Esophagus muscularis mucosa (tissue), 4 donors: ENCODE measurements around the gene UNC13A.

Experiments used
- EP300 ChIP-seq: sonication (generic); formaldehyde crosslinking; IDR thresholded peaks from one replicate; pipeline ENCODE4 v1.6.1; 2017; ENCODE audit warnings: antibody characterized with exemption
- POLR2A ChIP-seq: fragments of 450-650 bp; IDR thresholded peaks from one replicate; pipeline ENCODE4 v1.6.1; 2017; ENCODE audit warnings: antibody characterized with exemption, moderate library complexity, mild to moderate bottlenecking, low read depth
- POLR2AphosphoS5 ChIP-seq, 2 donors: sonication (generic); formaldehyde crosslinking; IDR thresholded peaks; one replicate each; pipeline ENCODE4 v1.6.1; 2017; ENCODE audit warnings: antibody characterized with exemption in 2 of 2
- TF ChIP-seq, protein P1 (sequence below), 3 experiments: fragments of 200-600 bp in 2 of 3; fragments of 450-650 bp in 1 of 3; sonication (generic) in 2 of 3; IDR thresholded peaks; one replicate each; pipeline ENCODE4 v1.5.1; 2017 to 2019; ENCODE audit warnings: antibody characterized with exemption in 3 of 3, mild to moderate bottlenecking in 2 of 3, moderate library complexity in 1 of 3

DNA sequence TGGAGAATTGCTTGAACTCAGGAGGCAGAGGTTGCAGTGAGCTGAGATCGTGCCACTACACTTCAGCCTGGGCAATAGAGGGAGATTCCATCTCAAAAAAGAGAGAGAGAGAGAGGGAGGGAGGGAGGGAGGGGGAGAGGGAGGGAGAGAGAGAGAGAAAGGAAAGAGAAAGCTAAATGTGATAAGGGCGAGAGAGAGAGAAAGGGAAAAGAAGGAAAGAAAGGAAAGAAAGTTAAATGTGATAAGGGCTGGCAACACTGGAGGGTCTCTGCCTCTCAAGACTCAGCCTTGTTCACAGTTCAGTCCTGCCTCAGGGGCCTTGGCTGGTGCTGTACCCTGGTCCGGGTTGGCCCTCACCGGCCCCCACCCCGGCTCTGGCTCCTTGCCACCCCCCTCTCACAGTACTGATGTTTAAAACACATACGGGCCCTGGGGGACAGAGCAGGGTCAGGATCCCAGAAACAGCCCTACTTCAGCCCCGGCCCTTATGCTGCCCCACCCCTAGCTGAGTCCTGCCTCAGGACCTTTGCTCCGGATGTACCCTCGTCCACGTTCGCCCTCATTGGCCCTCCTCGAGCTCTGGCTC, 34.6 kb upstream of the UNC13A start:
- TF ChIP-seq, protein P1, sequence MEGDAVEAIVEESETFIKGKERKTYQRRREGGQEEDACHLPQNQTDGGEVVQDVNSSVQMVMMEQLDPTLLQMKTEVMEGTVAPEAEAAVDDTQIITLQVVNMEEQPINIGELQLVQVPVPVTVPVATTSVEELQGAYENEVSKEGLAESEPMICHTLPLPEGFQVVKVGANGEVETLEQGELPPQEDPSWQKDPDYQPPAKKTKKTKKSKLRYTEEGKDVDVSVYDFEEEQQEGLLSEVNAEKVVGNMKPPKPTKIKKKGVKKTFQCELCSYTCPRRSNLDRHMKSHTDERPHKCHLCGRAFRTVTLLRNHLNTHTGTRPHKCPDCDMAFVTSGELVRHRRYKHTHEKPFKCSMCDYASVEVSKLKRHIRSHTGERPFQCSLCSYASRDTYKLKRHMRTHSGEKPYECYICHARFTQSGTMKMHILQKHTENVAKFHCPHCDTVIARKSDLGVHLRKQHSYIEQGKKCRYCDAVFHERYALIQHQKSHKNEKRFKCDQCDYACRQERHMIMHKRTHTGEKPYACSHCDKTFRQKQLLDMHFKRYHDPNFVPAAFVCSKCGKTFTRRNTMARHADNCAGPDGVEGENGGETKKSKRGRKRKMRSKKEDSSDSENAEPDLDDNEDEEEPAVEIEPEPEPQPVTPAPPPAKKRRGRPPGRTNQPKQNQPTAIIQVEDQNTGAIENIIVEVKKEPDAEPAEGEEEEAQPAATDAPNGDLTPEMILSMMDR (IDR thresholded peaks at IDR 0.05), result no peak
- no peak for TF ChIP-seq POLR2A
- no peak for TF ChIP-seq POLR2AphosphoS5 (IDR thresholded peaks at IDR 0.05)
- no peak for TF ChIP-seq EP300
